HG03095 (cell line): Measurements from ENCODE around the gene ZNF407.
A peak's percentile ranks its signal among the peaks of the same experiment; 100 is the strongest.

Experiments
- ATAC-seq: cut with Tn5 transposase; IDR thresholded peaks from one replicate; pipeline ENCODE4 v1.9.1; 2021; ENCODE audit warnings: moderate library complexity; ENCODE audit not compliant: unreplicated experiment

The ZNF407 gene

DNA sequence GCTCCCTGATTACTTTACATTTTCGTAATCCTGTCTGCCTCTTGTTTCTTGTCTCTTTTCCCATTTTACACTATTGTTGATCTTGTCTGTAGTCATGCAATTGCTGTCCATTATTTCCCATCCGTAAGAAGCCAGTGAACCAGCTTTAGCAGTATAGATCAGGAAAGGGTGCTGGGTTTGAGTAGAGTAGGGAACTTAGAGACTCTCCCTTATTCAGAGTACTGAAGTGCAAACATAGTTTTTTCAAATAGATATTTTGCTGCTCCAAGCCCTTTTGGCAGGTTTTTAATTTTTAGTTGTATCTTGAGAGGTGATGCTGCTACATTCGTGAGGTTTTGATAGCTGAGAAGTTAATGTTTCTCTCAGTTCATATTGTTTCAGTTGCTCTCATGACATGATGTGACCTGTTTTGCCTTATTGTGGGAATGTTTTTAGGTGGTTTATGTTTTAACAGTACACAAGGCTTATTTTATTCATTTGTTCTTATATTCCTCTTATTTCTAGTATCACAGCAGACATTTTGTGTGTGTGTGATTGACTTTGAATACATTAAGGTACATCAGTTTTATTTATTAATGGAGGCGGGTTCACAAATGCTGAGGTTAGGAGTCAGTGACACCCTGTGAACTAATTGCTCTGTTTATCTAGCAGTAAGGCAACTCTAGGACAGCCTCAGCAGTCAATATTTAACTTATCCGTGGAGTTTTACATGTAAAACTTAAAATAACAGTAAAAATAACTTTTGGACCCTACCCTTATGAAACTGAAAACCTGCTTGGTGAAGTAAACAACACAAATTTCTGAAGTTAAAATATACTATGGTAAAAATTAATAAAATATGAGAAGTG, 118.4 kb downstream of the ZNF407 start:
- ATAC-seq, result no peak

DNA sequence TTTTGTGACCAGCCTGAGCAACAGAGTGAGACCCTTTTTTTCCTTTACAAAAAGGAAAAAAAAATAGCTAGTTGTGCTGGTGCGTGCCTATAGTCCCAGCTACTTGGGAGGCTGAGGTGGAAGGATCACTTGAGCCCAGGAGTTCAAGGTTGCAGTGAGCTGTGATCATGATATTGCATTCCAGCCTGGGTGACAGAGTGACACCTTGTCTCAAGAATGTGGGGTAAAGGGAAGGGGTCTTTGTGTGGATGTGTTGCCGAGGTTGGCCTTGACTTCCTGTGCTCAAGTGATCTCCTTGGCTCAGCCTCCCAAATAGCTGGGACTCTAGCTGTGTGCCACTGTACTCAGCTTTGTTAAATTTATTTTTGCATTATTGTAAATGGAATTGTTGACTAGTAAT, 120.6 kb downstream of the ZNF407 start:
- no peak for ATAC-seq

DNA sequence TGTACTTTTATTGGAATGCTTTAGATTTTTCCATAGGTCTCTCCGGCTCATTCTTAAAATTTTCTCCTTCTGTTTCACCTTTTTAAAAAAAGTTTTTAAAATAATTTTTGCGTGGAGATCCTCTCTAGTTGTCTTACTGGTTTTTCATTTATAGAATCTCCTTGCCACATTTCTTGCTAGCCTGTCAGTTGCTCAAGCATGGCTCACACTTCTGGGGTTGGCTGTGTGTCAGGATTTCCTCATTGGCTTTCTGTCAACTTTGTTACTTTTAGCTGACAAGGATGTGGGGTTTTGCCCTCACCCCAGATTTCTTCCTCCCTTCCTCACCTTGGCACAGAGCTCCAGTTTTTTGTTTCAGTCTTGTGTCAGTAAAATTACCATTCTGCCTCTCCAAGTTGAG, 124.6 kb downstream of the ZNF407 start:
- ATAC-seq, result no peak

DNA sequence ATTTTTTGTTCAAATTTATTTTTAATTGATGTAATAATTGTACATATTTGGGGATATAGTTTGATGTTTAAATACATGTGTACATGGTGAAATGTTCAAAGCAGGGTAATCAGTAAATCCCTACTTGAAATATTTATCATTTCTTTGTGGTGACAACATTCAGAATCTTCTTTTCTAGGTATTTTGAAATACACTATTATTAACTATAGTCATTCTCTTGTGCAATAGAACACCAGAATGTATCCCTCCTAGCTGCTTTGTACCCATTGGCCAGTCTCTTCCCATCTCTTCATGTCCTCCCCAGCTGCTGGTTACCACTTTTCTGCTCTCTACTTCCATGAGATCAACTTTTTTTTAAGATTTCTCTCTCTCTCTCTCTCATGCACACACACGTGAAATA, 126.5 kb downstream of the ZNF407 start:
- no peak for ATAC-seq

DNA sequence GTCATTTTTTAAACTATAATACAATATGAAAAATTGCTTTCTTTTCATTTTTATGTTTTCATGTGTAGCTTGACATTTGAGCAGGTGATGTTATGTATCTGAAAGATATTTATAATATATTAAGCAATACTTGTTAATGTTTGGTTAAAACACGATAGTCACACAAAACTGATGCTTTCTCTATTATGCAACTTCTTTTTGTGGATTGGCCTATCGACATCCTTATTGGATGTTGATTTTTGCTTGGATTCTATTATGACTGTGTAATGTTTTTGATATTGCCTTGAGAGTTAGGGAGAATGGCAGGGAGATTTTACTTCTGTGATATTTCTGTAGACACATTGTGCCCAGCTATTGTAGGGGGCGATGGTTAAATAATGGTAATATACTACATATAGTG, 128.0 kb downstream of the ZNF407 start:
- ATAC-seq, result no peak

DNA sequence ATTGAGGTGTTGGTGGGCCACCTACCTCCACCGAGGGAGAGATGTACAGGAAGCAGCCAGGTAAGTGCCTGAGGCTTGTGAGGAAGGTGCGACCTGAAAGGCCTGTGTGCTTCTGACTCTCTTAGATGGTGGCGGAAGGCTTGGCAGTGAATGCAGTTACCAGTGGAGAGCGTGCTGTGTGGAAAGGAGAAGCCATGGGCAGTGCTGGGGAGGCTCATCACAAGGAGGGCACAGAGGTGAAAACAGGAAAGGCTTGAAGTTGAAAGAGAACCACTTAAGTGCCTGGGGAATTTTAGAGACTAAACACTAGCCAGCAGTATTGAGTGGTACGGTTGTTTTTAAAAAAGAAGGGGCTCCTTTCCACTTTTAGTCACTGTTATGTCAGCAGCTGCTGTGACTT, 130.9 kb downstream of the ZNF407 start:
- no peak for ATAC-seq

DNA sequence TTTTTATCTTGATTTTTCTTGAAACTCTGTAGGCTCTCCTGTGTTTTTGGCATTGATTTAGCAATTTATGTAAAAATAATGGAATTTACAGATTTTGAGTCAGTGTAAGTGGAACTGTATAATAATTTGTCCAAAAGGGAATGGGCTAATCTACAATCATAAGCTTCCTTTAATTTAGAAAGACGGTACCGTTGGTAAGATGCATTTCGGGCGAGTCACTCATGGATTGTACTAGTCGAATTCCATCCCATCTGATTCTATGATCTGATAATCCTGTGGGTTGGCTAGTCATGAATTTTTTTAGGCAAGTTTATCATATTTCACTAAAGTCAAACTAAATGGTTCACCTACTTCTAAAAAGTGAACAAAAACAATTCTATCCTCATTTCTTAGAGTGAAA, 133.4 kb downstream of the ZNF407 start:
- ATAC-seq, result no peak

DNA sequence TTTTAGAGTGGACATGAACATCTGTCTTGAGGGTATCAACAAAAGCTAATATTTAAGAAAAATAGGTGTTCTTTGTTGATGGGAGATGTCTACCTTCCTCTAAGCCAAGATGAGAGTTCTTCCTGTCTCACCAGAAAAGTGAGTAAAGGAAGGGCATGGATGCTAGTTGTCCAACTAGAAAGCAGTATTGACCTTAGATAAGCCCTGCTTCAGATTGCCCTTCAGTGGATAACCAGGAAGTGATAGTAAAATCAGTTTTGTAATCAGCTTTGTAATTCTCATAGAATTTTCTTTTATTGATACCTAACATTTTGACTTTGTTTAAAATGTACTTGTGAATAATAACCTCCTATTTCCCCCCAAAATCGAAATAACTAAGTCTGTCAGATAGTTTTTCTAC, 134.7 kb downstream of the ZNF407 start:
- ATAC-seq, result no peak

DNA sequence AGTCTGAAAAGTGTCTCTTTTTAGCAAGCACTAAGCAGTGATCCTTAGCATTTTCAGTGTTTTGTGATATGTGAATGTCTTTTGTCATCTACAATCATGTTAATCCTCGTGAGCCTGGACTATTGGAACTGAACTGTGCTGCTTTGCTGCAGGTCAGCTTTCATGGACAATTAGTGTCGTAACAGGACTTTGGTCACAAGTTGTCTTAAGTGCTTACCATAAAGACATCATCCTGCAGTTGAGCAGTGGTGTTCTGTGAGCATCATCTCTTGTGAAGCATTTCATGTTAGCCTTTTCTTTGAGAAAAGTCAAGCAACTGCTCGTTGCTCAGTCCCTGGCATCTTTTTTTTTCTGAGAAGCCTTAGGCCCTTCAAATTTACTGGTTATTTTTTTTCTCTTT, 135.9 kb downstream of the ZNF407 start:
- no peak for ATAC-seq

DNA sequence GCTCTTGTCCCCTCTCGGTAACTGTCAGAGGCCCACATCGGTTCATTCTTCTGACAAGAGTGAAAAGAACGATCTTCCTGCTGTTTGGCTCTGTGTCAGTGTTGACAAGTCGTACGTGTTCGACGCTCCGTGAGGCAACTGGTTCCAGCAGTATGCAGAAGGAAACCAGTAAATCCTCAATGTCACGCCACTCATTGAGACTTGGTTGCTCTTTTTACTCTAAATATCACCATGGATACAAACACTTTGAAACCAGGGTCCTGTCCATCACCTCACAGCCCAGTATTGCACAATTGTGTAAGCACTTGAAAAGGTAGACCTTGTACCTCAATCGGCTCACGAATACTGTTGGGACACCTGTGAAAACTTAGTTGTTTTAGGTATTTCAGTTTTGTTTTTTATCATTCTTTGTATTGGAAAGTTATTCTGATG, 136.4 kb downstream of the ZNF407 start:
- no peak for ATAC-seq

DNA sequence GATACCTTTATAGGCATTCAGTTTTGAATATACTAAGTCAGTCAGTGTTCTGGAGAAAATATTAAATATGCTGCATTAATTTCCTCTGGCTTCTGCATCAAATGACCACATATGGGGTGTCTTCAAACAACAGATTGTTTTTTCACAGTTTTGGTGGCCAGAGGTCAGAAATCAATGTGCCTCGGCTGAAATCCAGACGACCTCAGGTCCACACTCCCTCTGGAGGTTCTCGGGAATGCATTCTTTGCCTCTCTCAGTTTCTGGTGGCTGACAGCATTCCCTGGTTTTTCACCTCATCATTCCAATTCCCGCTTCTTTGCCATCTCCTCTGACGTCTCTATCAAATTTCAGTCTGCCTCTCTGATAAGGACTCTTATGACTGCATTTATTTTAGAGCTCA, 142.3 kb downstream of the ZNF407 start:
- ATAC-seq, result no peak

DNA sequence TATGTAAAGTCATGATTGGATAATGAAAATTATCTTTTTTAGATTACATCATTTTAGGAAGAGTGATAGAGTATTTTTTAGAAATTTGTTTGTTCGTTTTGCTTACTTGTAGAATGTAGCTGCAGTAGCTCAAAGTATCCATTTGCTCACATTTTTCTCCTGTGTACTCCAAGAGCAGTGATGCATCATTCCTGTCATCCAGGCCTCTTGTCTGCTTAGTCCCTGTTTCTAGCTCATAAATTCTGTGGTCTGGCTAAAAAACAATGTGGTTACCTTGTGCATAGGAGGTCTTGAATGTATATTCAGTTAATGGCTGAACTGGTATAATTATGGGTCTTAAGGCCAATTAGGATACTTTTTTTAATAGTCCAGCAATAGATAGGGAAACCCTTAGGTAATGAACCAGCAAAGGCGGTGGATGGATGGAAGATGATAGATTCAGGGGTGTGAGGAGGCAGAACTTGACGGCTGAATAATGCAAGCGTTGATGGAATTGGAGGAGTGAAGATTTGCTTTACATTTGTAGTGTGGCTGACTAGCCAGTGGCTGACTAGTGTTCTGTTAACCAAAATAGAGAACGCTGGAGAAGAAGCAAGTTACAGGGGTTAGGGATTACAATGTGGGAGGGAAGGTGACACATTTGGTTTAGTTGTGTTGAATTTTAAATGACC, 145.0 kb downstream of the ZNF407 start:
- no peak for ATAC-seq

DNA sequence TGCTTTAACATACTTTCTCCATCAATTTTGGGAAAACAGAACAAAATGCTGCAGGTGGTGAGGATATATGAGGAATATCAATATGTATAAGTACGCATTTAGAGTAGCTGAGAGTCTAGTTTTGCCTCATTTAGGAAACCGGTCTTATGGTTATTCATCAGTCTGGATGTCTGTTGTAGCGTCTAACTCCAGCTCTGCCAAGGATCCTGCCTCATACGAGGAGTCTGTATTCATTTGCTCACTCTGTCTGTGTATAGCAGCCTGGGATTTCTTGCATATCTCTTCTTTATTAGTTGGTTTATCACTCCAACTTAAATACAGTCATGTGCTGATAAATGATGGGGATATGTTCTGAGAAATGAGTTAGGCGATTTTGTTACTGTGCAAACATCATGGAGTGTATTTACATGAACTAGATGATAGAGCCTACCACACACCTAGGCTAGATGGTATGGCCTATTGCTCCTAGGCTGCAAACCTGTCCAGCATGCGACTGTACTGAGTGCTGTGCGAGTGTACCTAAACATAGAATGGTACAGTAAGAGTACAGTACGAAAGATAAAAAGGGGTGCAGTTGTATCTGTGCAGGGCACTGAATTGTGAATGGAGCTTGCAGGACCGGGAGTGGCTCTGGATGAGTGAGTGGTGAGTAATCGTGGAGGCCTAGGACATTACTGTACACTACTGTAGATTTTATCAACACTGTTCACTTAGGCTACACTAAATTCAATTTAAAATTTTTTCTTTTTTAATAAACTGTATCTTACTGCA, 148.1 kb downstream of the ZNF407 start:
- ATAC-seq, result no peak

DNA sequence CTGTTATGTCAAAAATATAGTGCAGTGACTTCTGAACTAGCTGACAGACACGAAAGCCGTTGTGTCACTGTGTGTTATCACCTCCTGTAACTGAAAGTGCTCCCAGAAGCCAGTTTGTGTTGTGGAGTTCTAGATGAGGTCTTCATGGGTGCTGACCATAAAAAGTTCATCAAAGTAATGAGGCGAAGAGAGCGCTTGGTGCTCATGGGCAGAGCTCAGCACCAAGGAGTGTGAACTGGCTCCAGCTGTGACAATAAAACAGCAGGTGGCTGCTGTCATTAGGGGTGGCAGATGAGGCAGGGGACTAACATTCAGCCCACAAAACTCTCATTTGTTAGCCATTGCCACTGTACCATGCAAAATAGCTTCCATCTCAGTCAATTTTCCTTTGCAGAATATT, 151.1 kb downstream of the ZNF407 start:
- no peak for ATAC-seq

DNA sequence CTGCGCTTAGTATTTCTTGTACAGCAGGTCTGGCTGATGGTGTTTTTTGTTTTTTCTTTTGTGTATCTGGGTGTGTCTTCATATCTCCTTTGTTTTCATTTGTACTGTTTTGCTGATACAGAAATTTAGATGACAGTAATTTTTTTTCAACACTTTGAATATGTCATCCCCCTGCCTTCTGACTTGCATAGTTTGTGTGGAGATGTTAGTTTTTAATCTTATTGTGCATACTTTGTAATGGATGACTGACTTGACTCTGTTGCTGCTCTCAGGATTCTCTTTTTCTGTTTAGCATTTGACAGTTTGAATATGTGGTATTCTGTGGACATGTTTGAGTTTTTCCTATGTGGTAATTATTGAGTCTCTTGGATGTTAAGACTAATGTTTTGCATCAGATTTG, 161.3 kb downstream of the ZNF407 start:
- ATAC-seq, result no peak

DNA sequence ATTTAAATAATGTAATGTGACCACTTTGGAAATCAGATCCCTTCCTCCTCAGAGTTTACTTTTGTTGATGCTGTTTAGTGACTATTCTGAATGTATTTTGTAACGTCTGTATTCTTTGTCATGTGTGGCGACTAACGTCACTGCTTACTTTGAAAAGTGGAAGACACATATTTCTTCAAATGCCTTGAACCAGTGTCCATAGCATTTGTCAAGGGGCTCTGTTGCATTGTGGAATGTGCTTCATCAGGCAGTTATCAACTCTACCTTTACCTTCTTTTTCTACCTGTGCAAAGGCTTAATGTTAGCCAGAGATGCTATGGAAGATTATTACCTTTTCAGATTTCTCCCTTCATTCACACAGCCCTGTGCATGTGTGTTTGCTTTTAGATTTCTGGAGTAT, 162.4 kb downstream of the ZNF407 start:
- ATAC-seq, result no peak

DNA sequence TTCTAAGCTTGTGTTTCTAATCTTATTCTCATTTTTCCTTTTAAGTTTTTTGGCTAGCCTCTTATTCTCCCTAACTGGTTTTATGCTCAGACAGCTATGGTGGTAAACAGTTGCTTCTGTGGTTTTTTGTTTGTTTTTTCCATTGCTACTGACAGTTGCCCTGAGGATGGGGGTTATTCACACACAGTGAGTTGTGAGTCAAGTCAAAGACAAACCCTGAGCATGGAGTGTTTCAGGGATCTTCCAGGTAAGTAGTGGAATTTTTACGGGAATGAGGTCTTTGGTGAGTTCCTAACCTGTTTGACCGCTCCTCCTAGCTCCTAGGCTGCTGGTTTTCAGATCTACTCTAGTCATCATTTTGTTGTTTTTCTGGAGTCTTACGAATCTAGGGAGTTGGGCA, 162.8 kb downstream of the ZNF407 start:
- no peak for ATAC-seq

DNA sequence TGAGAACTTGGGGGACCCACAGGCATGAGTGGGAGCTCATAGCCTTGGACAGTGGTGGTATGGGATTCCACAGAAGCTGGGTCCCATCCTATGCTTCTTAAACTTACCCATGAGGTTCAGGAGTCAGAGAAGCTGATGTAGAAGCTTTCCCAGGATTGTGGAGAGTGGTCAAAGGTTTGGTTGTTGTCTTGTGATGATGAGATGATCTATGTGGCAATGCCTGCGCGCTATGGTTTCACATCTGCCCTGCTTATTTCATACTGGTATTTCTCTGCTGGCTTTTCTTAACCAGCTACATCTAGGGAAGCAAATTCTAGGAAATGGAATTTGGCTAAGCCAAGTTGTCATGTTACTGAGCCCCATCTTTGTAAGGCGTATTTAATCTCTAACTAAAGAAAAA, 168.6 kb downstream of the ZNF407 start:
- ATAC-seq, result no peak

DNA sequence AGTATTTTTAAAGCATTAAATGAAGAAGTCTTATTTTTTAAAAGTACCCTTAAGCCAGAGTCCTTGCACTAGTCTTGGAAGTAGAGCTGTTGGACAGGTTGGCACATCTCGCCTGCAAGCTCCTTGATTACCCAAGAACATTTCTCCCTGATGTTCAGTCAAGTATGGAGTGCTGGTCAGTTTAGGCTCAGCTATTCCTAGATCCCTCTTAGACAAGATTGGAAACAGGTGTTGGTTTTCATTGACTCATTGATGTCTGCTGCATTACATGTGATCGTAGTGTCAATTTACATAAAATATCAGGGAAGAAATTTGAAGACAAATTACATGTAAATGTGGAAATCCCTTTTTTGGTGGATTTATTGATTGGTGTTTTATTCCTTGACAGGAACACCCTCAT, 170.4 kb downstream of the ZNF407 start:
- ATAC-seq, result no peak

DNA sequence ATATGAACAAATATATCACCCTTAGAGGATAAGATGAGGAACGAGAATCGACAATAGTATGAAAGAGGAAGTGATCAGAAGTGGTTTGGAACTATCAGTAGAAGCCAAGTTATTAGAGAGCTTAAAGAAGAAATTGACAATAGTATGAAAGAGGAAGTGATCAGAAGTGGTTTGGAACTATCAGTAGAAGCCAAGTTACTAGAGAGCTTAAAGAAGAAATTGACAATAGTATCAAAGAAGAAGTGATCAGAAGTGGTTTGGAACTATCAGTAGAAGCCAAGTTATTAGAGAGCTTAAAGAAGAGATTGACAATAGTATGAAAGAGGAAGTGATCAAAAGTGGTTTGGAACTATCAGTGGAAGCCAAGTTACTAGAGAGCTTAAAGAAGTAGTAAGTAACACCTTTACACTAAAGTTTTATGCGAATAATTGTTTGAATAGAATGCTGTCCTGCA, 175.5 kb downstream of the ZNF407 start:
- ATAC-seq, result peak; percentile 83

DNA sequence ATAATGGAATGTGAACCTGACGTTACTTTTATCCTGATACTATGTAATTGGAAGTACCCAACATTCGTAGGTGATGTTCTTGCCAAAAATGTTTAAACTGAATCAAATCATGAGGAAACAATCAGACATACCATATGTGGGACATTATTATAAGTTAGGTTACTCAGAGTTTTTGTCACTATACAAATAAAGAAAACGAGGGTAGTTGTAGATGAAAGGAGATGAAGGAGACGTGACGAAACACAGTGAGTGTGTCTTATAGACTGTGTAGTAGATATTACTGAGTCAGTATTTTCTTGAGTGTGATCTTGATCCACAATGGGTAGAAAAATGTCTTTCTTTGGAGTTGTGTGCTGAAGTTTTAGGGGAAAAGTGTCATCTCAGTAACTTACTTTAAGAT, 176.8 kb downstream of the ZNF407 start:
- ATAC-seq, result no peak

DNA sequence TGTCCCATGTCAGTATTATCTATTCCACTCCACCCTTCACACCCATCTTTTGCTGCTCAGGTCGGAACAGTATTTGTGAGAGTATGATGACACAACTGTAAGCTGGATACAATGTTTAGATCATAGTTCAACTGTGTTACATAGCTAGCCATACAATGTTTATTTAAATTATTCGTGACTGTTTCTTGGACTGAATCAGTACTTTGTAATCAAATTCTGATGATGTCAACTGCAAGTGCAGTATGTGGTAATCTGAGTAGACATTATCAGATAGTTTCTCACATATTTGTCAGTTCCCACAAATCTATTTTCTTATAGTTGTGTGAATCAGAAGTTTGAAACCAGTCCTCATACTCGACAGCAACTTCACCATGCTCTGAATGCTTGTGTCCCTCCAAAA, 177.6 kb downstream of the ZNF407 start:
- no peak for ATAC-seq
